Measurements from ENCODE around the gene BICC1.

Gene BICC1

DNA sequence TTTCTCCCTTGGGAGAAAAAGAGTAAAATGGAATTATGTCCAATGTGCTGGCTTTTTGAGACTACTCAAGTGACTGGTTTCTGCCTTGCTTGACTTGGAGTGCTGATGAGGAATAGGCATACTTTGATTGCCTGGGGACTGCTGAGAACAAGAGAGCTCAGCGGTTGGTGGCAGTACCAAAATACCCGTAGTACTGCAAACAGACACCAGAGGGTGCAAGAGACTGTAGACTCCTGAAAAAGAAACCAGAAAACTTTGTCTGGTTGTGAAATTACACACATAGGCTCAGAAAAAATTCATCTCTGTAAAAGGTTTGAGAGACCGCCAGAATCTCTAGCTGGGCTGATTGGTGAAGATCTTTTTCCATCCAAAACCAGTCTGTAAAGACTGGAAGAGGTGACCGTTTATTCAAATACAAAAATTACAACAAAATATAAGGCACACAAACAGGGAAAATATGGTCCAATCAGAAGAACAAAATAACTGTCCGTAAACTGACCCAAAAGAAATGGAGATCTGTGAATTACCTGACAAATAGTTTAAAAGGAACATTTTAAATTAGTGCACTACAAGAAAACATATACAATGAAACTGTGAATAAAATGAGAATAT, 18.5 kb downstream of the BICC1 start:
- TF ChIP-seq GATA3 (IDR thresholded peaks at IDR 0.05; ENCODE audit: low read depth, low read length): no peak
- no peak for TF ChIP-seq GATA2 (IDR thresholded peaks at IDR 0.05; ENCODE audit: low read depth, low read length)

DNA sequence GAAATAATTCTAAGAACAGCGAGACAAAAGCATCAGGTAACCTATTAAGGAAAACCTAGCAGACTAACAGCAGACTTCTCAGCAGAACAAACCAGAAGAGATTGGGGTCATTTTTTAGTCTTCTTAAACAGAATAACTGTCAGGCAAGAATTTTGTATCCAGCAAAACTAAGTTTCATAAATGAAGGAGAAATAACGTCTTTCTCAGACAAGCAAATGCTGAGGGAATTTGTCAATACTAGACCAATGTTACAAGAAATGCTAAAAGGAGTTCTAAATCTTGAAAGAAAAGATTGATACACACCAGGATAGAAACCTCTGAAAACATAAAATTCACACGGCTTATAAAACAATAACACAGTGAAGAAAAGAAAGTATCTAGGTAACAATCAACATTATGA, 22.6 kb downstream of the BICC1 start:
- TF ChIP-seq GATA2 (IDR thresholded peaks at IDR 0.05; ENCODE audit: low read depth, low read length) (no peak), GATA3 (IDR thresholded peaks at IDR 0.05; ENCODE audit: low read depth, low read length) (no peak)

DNA sequence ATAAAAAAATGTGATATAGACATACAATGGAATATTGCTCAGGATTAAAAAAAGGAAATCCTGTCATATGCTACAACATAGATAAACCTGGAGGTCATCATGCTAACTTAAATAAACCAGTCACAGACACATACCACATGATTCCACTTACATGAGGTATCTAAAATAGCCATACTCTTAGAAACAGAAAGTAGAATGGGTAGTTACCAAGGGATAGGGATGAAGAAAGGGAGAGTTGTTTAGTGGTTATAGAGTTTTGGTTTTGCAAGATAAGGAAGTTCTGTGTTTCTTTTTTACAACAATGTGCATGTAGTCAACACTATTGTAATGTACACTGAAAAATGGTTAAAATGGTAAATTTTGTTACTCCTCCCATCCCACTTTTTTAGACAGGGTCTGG, 30.5 kb downstream of the BICC1 start:
- TF ChIP-seq GATA3 (IDR thresholded peaks at IDR 0.05; ENCODE audit: low read depth, low read length) (no peak), GATA2 (IDR thresholded peaks at IDR 0.05; ENCODE audit: low read depth, low read length) (no peak)

DNA sequence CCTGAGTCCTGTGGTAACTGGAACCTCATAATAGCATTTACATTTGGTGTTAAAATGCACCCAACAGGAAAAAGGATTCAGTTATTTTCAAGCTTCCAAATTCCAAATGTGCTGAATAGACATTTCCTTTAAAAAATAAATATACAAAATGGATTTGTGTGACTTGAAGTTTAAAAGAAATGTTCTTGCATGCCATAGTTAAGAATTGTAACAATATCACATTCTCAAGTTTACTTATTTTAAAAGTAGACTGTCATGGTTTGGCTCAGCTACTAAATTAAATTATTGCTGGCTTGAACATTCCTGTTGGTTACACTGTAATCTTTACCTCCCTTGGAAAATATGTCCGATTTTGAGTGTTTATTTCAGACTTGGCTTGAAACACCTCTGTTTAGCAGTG, 31.5 kb downstream of the BICC1 start:
- no peak for TF ChIP-seq GATA2 (IDR thresholded peaks at IDR 0.05; ENCODE audit: low read depth, low read length)
- TF ChIP-seq GATA3 (IDR thresholded peaks at IDR 0.05; ENCODE audit: low read depth, low read length): no peak

DNA sequence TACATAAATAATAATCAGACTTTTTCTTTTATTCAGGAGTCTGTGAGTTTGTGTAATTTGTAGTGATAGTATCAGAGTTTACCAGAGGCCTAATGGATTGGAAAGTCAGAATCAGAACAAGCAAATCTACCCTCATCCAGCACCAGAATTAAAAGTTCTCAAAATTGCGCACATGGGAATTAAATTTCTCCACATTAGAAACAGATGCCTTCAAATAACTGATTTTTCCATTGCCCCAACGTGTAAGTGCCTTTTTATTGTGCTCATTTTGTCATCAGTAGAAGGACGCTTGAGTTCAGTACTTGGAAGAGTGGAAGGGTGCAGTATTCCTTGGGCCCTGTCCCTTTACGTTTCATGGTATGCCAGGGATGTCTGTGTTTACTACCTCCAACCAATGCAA, 32.8 kb downstream of the BICC1 start:
- TF ChIP-seq GATA2 (IDR thresholded peaks at IDR 0.05; ENCODE audit: low read depth, low read length) (no peak), GATA3 (IDR thresholded peaks at IDR 0.05; ENCODE audit: low read depth, low read length) (no peak)

DNA sequence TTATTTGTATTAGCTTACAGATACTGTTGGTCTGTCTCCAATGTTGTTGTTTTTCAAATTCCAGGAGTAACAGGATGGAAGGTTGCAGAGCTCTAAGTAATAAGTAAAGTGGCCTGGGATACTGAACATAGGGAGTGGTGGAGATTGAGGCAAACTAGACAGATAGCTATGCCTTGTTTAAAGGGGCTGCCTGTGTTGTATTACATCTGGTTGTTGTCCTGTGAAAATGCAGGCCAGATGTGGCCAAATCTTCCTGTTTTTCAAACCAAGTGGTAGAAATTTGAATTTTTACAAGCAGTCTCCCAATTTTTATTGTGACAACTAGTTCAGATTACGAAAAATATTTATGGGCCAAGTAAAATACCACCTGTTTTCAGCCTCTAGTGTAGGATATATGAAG, 33.5 kb downstream of the BICC1 start:
- TF ChIP-seq GATA3 (IDR thresholded peaks at IDR 0.05; ENCODE audit: low read depth, low read length) (no peak), GATA2 (IDR thresholded peaks at IDR 0.05; ENCODE audit: low read depth, low read length) (no peak)

DNA sequence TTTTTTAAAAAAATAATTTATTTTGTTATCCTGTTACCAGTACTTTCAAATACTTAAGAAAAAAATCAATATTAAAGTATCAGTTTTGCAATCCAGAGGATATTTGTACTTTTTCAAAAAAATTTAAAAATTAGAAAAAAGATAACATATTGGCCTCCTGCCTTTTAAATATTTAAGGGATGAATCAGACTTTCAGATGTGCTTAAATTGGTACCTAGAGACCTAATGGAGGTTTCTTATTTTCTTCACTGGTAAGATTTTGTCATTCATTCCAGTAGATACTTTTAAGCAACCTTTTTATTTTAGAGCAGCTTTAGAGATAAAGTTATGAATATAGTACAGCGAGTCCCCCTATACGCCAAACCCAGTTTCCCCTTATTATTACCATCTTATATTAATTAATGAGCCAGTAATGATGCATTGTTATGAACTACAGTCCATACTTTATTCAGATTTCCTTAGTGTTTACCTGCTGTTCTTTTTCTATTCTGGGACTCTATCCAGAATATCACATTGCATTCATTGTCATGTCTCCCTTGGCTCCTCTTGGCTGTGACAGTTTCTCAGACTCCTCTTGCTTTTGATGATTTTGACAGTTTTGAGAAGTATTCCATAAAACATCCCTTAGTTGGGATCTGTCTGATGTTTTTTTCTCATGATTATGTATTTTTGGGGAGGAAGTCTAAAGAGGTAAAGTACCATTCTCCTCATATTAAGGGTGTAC, 34.2 kb downstream of the BICC1 start:
- TF ChIP-seq GATA2 (IDR thresholded peaks at IDR 0.05; ENCODE audit: low read depth, low read length) (no peak), GATA3 (IDR thresholded peaks at IDR 0.05; ENCODE audit: low read depth, low read length) (no peak)

DNA sequence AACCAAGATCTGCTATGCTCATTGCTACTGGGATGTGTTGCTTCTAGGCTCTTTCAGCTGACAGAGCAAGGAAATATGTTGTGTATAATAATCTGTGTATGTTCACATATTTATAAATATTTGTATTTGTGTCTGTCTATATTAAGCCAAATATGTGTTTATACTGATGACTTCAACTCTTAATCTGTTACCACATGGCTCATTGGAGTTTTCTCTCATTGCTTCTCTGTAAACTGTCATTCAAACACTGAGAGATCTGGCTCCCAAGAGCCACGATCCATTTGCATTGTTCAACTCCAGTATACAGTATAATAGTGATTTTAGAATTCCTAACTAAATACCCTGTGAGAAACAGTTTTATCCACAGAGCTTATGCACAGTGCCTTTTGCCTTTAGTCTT, 35.3 kb downstream of the BICC1 start:
- TF ChIP-seq GATA3 (IDR thresholded peaks at IDR 0.05; ENCODE audit: low read depth, low read length) (no peak), GATA2 (IDR thresholded peaks at IDR 0.05; ENCODE audit: low read depth, low read length) (no peak)

DNA sequence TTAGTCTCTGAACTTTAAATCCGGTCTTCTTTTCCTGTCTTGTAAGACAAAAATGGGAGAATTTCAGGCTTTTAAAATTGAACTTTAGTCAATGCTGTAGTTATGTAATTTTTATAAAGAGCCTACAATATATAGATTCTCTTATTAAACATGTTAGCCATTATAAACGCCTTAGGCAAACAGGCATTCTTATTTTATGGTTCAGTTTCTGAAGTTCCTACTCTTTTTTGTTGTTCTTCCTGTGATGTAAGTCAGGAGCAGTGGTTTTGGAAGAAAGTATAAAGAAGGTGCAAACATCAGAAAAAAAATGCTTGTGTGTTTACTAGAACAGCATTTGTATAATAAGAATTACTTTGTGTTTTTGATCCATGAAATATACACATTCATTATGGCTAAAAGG, 41.6 kb downstream of the BICC1 start:
- TF ChIP-seq GATA2 (IDR thresholded peaks at IDR 0.05; ENCODE audit: low read depth, low read length): no peak
- TF ChIP-seq GATA3 (IDR thresholded peaks at IDR 0.05; ENCODE audit: low read depth, low read length): no peak

DNA sequence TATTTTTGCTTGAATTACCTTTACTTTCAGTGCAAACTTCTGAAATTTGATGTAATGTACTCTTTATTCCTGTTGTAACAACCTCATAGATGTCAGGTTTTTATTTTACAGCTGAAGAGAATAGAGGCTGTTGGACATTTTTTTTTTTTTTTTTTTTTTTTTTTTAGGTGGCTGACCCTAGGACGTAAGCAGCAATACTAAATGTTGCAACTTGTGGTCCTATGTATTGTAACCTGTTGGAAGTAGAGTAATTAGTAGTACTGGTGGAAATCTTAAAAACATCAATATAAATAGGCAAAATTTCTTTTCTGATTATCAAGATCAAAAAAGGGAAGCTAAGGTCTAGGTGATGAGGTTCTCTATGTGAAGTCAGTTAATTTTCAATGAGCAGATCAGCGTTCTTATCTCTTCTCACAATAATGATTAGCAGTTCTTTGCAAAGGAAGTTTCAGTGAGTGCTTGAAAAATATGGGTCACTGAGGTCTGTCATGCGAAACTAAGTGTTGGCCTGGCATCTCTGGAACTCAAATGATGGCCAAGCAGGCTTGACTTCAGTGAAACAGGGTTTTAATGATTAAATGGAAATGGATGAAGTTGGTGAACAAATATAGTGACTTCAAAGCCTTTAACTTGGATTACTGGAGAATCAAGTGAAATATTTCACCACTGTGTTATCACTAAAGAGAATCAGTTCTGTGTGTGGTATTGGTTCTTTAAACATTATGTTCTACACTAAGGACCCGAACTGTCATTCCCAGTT, 42.7 kb downstream of the BICC1 start:
- TF ChIP-seq GATA3 (IDR thresholded peaks at IDR 0.05; ENCODE audit: low read depth, low read length) (no peak), GATA2 (IDR thresholded peaks at IDR 0.05; ENCODE audit: low read depth, low read length) (no peak)

DNA sequence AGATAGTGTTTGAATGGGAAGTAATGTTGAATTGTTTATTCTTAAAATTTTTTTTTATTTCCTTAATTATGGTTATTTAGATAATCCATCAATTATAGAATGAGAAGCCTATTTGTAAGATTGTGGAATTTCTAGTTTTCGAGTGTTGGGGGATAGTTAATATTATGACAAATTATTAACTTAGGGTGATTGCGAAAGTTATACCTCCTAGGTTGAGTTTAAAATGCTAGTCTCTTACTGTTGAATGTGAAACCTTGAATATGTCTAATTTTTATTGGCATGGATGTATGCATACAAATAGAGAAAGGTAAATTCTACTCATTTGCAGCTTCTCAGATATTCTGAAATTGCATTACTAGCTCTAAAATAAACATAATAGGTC, 43.2 kb downstream of the BICC1 start:
- TF ChIP-seq GATA3 (IDR thresholded peaks at IDR 0.05; ENCODE audit: low read depth, low read length) (no peak), GATA2 (IDR thresholded peaks at IDR 0.05; ENCODE audit: low read depth, low read length) (no peak)

DNA sequence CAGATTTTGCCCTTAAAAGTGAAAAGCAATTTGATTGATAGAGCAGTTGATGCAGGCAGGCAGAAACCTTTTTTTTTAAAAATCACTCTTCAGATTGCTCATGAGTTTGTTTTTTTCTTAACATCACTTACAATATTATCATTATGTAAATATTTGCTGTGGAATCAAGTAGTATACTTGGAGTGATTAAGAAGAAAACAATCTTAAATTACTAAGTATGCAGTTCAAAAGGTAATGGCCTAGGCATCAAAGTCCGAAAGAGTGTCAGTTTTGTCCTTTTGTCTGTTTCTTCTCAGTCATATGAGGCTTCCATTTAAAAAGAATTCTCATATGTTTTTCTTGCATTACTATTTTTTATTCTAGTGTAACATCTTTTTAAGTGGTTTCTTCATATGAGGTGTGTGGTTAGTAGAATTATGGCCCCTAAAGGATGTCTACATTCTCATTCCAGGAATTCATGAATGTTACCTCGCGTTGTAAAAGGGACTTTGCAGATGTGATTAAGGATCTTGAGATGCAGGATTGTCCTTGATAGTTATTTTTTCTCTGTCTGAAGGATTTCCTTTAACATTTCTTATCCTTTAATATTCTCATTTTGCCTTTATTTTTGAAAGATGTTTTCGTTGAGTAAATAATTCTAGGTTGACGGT, 44.0 kb downstream of the BICC1 start:
- no peak for TF ChIP-seq GATA2 (IDR thresholded peaks at IDR 0.05; ENCODE audit: low read depth, low read length)
- no peak for TF ChIP-seq GATA3 (IDR thresholded peaks at IDR 0.05; ENCODE audit: low read depth, low read length)

DNA sequence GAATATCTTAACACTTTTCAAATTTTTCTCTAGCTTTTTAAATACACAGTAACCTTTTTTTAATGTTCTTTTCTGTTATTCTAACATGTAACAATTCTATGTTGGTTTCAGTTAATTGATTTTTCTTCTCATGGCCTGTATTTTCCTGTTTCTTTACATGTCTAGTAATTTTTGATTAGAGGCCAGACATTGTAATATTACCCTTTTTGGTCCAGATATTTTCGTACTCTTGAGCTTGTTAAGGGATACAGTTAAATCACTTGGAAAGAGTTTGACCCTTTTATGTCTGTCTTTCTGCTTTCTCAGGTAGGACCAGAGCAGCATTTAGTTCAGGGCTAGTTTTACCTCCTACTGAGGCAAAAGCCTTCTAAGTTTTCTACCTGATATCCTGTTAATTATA, 45.0 kb downstream of the BICC1 start:
- TF ChIP-seq GATA3 (IDR thresholded peaks at IDR 0.05; ENCODE audit: low read depth, low read length) (no peak), GATA2 (IDR thresholded peaks at IDR 0.05; ENCODE audit: low read depth, low read length) (no peak)

DNA sequence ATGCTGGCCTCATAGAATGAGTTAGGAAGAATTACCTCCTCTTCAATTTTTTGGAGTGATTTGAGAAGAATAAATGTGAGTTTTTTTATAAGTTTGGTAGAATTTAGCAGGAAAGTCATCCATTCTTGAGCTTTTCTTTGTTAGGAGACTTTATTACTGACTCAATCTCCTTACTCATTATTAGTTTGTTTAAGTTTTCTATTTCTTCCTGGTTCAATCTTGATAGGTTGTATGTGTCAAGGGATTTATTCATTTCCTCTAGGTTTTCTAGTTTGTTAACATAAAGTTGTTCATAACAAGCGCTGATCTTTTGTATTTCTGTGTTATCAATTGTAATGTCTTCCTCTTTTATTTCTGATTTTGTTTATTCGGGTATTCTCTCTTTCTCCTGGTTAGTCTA, 47.4 kb downstream of the BICC1 start:
- TF ChIP-seq GATA3 (IDR thresholded peaks at IDR 0.05; ENCODE audit: low read depth, low read length) (no peak), GATA2 (IDR thresholded peaks at IDR 0.05; ENCODE audit: low read depth, low read length) (no peak)
